ENCODE measurements around the gene STIM1.

The STIM1 gene

DNA sequence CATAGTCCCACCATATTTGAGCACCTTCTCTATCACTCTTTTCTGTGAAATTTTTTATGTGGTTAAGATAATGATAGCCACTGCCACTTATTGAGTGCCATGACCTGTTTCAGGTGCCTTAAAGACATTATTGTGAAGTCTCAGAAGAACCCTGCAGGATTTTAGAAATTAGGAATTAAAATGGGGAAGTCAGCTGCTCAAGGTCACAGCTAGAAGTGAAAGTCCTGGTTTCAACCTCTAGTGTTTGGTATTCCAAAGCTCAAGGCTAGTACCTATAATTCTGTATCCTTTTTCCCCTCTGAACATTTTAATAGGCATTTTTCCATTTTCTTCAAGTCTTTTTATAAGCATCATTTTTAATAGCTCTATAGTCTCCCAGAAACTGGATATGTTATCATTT, 230.1 kb downstream of the STIM1 start:
- Histone ChIP-seq H2AFZ (ENCODE audit: low read length) (no peak overlapping the region), H3K27me3 (ENCODE audit: insufficient read depth, low read length) (no peaks in the 10 kb centered on the region), H3K79me2 (ENCODE audit: insufficient read depth, low read length) (no peaks in the 10 kb centered on the region), H3K4me1 (ENCODE audit: insufficient read depth, low read length, severe bottlenecking) (no peaks in the 10 kb centered on the region), H3K27ac (ENCODE audit: low read depth, low read length, poor library complexity, severe bottlenecking) (no peak overlapping the region), H4K20me1 (ENCODE audit: insufficient read depth, low read length) (no peaks in the 10 kb centered on the region), H3K4me2 (ENCODE audit: low read length) (no peak overlapping the region), H3K9ac (ENCODE audit: low read length) (no peak overlapping the region), H3K9me2 (ENCODE audit: low read depth, low read length) (no peaks in the 10 kb centered on the region), H3K9me3 (ENCODE audit: low read length) (no peaks in the 10 kb centered on the region), H3F3A (ENCODE audit: insufficient read depth, low read length) (no peaks in the 10 kb centered on the region), H3K4me3 (ENCODE audit: low read depth, low read length, poor library complexity, severe bottlenecking) (no peak overlapping the region), H3K36me3 (ENCODE audit: insufficient read depth, low read length) (peaks cover 33% of the 10 kb centered on the region)
- no peak for TF ChIP-seq EZH2 (IDR thresholded peaks at IDR 0.05; ENCODE audit: borderline replicate concordance, low read length)
- TF ChIP-seq, protein P1, sequence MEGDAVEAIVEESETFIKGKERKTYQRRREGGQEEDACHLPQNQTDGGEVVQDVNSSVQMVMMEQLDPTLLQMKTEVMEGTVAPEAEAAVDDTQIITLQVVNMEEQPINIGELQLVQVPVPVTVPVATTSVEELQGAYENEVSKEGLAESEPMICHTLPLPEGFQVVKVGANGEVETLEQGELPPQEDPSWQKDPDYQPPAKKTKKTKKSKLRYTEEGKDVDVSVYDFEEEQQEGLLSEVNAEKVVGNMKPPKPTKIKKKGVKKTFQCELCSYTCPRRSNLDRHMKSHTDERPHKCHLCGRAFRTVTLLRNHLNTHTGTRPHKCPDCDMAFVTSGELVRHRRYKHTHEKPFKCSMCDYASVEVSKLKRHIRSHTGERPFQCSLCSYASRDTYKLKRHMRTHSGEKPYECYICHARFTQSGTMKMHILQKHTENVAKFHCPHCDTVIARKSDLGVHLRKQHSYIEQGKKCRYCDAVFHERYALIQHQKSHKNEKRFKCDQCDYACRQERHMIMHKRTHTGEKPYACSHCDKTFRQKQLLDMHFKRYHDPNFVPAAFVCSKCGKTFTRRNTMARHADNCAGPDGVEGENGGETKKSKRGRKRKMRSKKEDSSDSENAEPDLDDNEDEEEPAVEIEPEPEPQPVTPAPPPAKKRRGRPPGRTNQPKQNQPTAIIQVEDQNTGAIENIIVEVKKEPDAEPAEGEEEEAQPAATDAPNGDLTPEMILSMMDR (IDR thresholded peaks at IDR 0.05; ENCODE audit: low read length) = no peak

- H3K4me2 ChIP-seq (ENCODE audit: low read length) = no peak overlapping the region
- H3K27ac ChIP-seq (ENCODE audit: low read depth, low read length, poor library complexity, severe bottlenecking) = no peak overlapping the region
- peaks cover 32% of the 10 kb centered on the region for H3K36me3 ChIP-seq (ENCODE audit: insufficient read depth, low read length)
- no peak overlapping the region for H3K4me3 ChIP-seq (ENCODE audit: low read depth, low read length, poor library complexity, severe bottlenecking)
- no peak overlapping the region for H2AFZ ChIP-seq (ENCODE audit: low read length)
- TF ChIP-seq, protein P1 (IDR thresholded peaks at IDR 0.05; ENCODE audit: low read length) = no peak
- TF ChIP-seq EZH2 (IDR thresholded peaks at IDR 0.05; ENCODE audit: borderline replicate concordance, low read length) = no peak
- no peaks in the 10 kb centered on the region for H3K9me3 ChIP-seq (ENCODE audit: low read length)
- H3K9ac ChIP-seq (ENCODE audit: low read length) = no peak overlapping the region
- H3F3A ChIP-seq (ENCODE audit: insufficient read depth, low read length) = no peaks in the 10 kb centered on the region
- H3K27me3 ChIP-seq (ENCODE audit: insufficient read depth, low read length) = no peaks in the 10 kb centered on the region
- no peaks in the 10 kb centered on the region for H3K9me2 ChIP-seq (ENCODE audit: low read depth, low read length)
- no peaks in the 10 kb centered on the region for H3K4me1 ChIP-seq (ENCODE audit: insufficient read depth, low read length, severe bottlenecking)
- no peaks in the 10 kb centered on the region for H4K20me1 ChIP-seq (ENCODE audit: insufficient read depth, low read length)
- no peaks in the 10 kb centered on the region for H3K79me2 ChIP-seq (ENCODE audit: insufficient read depth, low read length)
These were observed 231.3 kb downstream of the STIM1 start for GRCh38 chr11:4086575-4087353.

DNA sequence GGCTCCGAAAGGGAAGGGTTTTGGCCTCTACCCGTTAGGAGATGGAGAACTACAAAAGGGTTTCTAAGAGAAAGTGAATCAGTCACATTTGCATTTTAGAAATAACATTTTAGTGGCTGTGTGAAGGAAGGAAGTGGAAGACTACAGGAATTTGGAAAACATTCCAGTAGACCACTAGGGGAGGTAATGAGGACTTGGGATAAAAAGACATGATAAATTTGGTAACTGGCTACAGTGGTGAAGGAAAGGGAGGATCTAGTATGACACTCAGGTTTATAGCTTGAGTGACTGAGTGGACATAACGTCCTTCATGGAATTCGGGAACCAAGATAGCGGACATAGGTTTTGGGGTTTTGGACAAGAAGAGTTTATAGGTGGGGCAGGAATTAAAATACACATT, 232.1 kb downstream of the STIM1 start:
- Histone ChIP-seq H4K20me1 (ENCODE audit: insufficient read depth, low read length) (no peaks in the 10 kb centered on the region), H3K79me2 (ENCODE audit: insufficient read depth, low read length) (no peaks in the 10 kb centered on the region), H2AFZ (ENCODE audit: low read length) (no peak overlapping the region), H3K9me2 (ENCODE audit: low read depth, low read length) (no peaks in the 10 kb centered on the region), H3K4me3 (ENCODE audit: low read depth, low read length, poor library complexity, severe bottlenecking) (no peak overlapping the region), H3K9ac (ENCODE audit: low read length) (no peak overlapping the region), H3K4me2 (ENCODE audit: low read length) (no peak overlapping the region), H3K27ac (ENCODE audit: low read depth, low read length, poor library complexity, severe bottlenecking) (no peak overlapping the region), H3K27me3 (ENCODE audit: insufficient read depth, low read length) (no peaks in the 10 kb centered on the region), H3F3A (ENCODE audit: insufficient read depth, low read length) (no peaks in the 10 kb centered on the region), H3K9me3 (ENCODE audit: low read length) (no peaks in the 10 kb centered on the region), H3K36me3 (ENCODE audit: insufficient read depth, low read length) (peaks cover 32% of the 10 kb centered on the region), H3K4me1 (ENCODE audit: insufficient read depth, low read length, severe bottlenecking) (no peaks in the 10 kb centered on the region)
- TF ChIP-seq, protein P1 (IDR thresholded peaks at IDR 0.05; ENCODE audit: low read length) = no peak
- no peak for TF ChIP-seq EZH2 (IDR thresholded peaks at IDR 0.05; ENCODE audit: borderline replicate concordance, low read length)

Data from OCI-LY1 (cell line).